Endothelial cell (in vitro differentiated cells): Measurements from ENCODE around the gene LZTR1. TPM values are rescaled to one million over a fixed set of nuclear protein-coding genes. Genes with fewer than 3 reads are reported as not detected.

Source experiments
- DNase-seq: peaks from one replicate; pipeline ENCODE4 v3.0.0; 2021; ENCODE audit warnings: low spot score
- H3K27ac Mint-ChIP-seq: one replicate; pipeline ENCODE4 v1.8.0; 2021; ENCODE audit warnings: mixed read lengths, inconsistent platforms; ENCODE audit not compliant: unreplicated experiment
- H3K27me3 Mint-ChIP-seq: one replicate; pipeline ENCODE4 v1.8.0; 2021; ENCODE audit warnings: mild to moderate bottlenecking, moderate library complexity, mixed read lengths, inconsistent platforms; ENCODE audit not compliant: unreplicated experiment
- H3K36me3 Mint-ChIP-seq: one replicate; pipeline ENCODE4 v1.8.0; 2021; ENCODE audit warnings: mild to moderate bottlenecking, low read depth, mixed read lengths, inconsistent platforms; ENCODE audit not compliant: unreplicated experiment
- H3K4me1 Mint-ChIP-seq: one replicate; pipeline ENCODE4 v1.8.0; 2021; ENCODE audit warnings: mild to moderate bottlenecking, mixed read lengths, inconsistent platforms; ENCODE audit not compliant: unreplicated experiment
- H3K4me3 Mint-ChIP-seq: one replicate; pipeline ENCODE4 v1.8.0; 2021; ENCODE audit warnings: mild to moderate bottlenecking, mixed read lengths, inconsistent platforms; ENCODE audit not compliant: unreplicated experiment
- H3K9me3 Mint-ChIP-seq: one replicate; pipeline ENCODE4 v1.8.0; 2021; ENCODE audit warnings: mixed read lengths, inconsistent platforms; ENCODE audit not compliant: unreplicated experiment
- total RNA-seq: library from RNA; stranded (reverse); fragmentation: NEBNext Ultra II Directional; extraction: Animal tissue kit (Norgen Biotek cat#: 25700); gene quantifications from one replicate; pipeline ENCODE4 v1.2.1, GENCODE V29; 2021; ENCODE audit not compliant: unreplicated experiment
- TF ChIP-seq, protein P1 (sequence below): fragments of 200-600 bp; sonication (generic); IDR thresholded peaks from one replicate; pipeline ENCODE4 v1.5.0; 2021; ENCODE audit warnings: antibody characterized with exemption; ENCODE audit not compliant: unreplicated experiment

Gene LZTR1
- total RNA-seq, 1 donor from 2014 or later: 113 TPM

- no peak overlapping the region for H3K4me3 Mint-ChIP-seq
- peak; percentile 70 for DNase-seq
- TF ChIP-seq, protein P1, sequence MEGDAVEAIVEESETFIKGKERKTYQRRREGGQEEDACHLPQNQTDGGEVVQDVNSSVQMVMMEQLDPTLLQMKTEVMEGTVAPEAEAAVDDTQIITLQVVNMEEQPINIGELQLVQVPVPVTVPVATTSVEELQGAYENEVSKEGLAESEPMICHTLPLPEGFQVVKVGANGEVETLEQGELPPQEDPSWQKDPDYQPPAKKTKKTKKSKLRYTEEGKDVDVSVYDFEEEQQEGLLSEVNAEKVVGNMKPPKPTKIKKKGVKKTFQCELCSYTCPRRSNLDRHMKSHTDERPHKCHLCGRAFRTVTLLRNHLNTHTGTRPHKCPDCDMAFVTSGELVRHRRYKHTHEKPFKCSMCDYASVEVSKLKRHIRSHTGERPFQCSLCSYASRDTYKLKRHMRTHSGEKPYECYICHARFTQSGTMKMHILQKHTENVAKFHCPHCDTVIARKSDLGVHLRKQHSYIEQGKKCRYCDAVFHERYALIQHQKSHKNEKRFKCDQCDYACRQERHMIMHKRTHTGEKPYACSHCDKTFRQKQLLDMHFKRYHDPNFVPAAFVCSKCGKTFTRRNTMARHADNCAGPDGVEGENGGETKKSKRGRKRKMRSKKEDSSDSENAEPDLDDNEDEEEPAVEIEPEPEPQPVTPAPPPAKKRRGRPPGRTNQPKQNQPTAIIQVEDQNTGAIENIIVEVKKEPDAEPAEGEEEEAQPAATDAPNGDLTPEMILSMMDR: no peak
- H3K36me3 Mint-ChIP-seq: no peaks in the 10 kb centered on the region
- no peaks in the 10 kb centered on the region for H3K9me3 Mint-ChIP-seq
- peaks cover 4% of the 10 kb centered on the region for H3K4me1 Mint-ChIP-seq
- no peak overlapping the region for H3K27ac Mint-ChIP-seq
- H3K27me3 Mint-ChIP-seq: peaks cover 4% of the 10 kb centered on the region
Measured at GRCh38 chr22:21009638-21010425, 27.7 kb downstream of the LZTR1 start.

- no peak overlapping the region for H3K27ac Mint-ChIP-seq
- H3K4me3 Mint-ChIP-seq: no peak overlapping the region
- H3K9me3 Mint-ChIP-seq: no peaks in the 10 kb centered on the region
- peaks cover 7% of the 10 kb centered on the region for H3K4me1 Mint-ChIP-seq
- H3K36me3 Mint-ChIP-seq: no peaks in the 10 kb centered on the region
- TF ChIP-seq, protein P1: no peak
- H3K27me3 Mint-ChIP-seq: peaks cover 4% of the 10 kb centered on the region
- no peak for DNase-seq
Measured at GRCh38 chr22:21010426-21011113, 28.5 kb downstream of the LZTR1 start.

- Mint-ChIP-seq H3K4me3 (no peak overlapping the region), H3K36me3 (no peaks in the 10 kb centered on the region), H3K4me1 (peaks cover 7% of the 10 kb centered on the region), H3K9me3 (no peaks in the 10 kb centered on the region), H3K27ac (no peak overlapping the region), H3K27me3 (peaks cover 8% of the 10 kb centered on the region)
- TF ChIP-seq, protein P1: no peak
- no peak for DNase-seq
Measured at GRCh38 chr22:21012446-21013407, 30.6 kb downstream of the LZTR1 start.

- Mint-ChIP-seq H3K4me1 (peaks cover 7% of the 10 kb centered on the region), H3K36me3 (no peaks in the 10 kb centered on the region), H3K9me3 (no peaks in the 10 kb centered on the region), H3K4me3 (peak overlapping the region; percentile 94), H3K27ac (peak overlapping the region; percentile 87), H3K27me3 (peaks cover 8% of the 10 kb centered on the region)
- TF ChIP-seq, protein P1: no peak
- DNase-seq: no peak
Measured at GRCh38 chr22:21013657-21014201, 31.6 kb downstream of the LZTR1 start.
